Skeletal muscle cell (primary cell): ENCODE results near the gene PDX1.

Experiments used
- DNase-seq: peaks from one replicate; pipeline ENCODE4 v3.0.0-alpha.2; 2010; ENCODE audit warnings: low read depth
- H3K4me3 ChIP-seq: 2 replicates; pipeline ENCODE4 v1.5.1; 2011; ENCODE audit warnings: low read depth, mild to moderate bottlenecking, control low read depth, low read length, moderate library complexity

The PDX1 gene

DNA sequence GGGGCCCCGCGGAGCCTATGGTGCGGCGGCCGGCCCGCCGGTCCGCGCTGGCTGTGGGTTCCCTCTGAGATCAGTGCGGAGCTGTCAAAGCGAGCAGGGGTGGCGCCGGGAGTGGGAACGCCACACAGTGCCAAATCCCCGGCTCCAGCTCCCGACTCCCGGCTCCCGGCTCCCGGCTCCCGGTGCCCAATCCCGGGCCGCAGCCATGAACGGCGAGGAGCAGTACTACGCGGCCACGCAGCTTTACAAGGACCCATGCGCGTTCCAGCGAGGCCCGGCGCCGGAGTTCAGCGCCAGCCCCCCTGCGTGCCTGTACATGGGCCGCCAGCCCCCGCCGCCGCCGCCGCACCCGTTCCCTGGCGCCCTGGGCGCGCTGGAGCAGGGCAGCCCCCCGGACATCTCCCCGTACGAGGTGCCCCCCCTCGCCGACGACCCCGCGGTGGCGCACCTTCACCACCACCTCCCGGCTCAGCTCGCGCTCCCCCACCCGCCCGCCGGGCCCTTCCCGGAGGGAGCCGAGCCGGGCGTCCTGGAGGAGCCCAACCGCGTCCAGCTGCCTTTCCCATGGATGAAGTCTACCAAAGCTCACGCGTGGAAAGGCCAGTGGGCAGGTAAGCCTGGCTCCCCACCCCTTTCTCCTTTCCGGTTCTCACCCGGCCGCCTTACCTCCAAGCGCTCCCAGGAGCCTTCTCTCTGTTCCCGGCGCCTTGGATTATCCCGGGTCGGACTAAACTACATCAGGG, at the start of gene PDX1:
PDX1 (plus strand) TSS at position 67 of the 743 bp plus-strand sequence; CDS start at position 206, 139 bp downstream.
- peak within 1 kb of the TSS; percentile 20 for H3K4me3 ChIP-seq
- no peak for DNase-seq

- no peak for DNase-seq
- H3K4me3 ChIP-seq, result no peak overlapping the region
Observed at GRCh38 chr13:27878274-27878673, 41.5 kb upstream of the PDX1 start.

DNA sequence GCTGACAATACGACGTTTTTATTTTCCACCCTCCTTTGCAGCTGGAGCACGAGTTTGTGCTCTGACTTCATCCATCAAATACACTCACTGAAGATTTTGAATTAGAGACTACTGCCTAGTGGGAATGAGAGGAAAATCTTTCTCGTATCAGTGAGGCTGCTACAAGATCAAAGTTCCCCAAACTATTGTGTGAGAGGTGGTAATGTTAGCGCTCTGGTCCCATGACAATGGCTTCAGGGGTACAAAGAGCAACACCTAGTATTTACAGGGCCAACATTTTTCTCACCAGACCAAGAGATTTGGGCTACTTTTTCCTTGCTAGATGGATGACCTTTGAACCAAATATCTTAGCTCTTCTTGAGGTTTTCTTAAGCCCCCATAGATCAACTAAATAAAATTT, 30.3 kb upstream of the PDX1 start:
- no peak for DNase-seq

DNA sequence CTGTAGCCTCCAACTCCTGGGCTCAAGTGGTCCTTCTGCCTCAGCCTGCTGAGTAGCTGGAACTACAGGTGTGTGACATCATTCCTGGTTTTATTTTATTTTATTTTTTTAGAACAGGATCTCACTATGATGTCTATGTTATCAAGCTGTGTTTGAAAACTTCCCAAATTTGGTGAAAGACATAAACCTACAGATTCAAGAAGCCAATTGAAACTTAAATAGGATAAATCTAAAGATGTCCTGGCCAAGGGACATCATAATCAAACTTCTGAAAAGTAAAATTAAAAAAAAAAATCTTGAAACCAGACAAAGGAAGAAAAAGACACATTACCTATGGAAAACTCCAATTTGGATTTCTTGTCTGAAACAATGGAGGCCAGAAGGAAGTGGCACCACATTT, 23.1 kb upstream of the PDX1 start:
- no peak for DNase-seq
- H3K4me3 ChIP-seq, result no peak overlapping the region

More for the DNA sequence above, 30.3 kb upstream of the PDX1 start:
- H3K4me3 ChIP-seq, result no peak overlapping the region

- DNase-seq, result no peak
- H3K4me3 ChIP-seq, result no peak overlapping the region
Observed at GRCh38 chr13:27904719-27905118, 15.1 kb upstream of the PDX1 start.

GRCh38 chr13:27905650-27906049, 14.2 kb upstream of the PDX1 start:
- no peak overlapping the region for H3K4me3 ChIP-seq
- DNase-seq, result no peak

- H3K4me3 ChIP-seq, result no peak overlapping the region
Observed at GRCh38 chr13:27907121-27907787, 12.5 kb upstream of the PDX1 start.

GRCh38 chr13:27909378-27909777, 10.4 kb upstream of the PDX1 start:
- no peak overlapping the region for H3K4me3 ChIP-seq
- no peak for DNase-seq

More at GRCh38 chr13:27907121-27907787, 12.5 kb upstream of the PDX1 start:
- DNase-seq, result no peak

DNA sequence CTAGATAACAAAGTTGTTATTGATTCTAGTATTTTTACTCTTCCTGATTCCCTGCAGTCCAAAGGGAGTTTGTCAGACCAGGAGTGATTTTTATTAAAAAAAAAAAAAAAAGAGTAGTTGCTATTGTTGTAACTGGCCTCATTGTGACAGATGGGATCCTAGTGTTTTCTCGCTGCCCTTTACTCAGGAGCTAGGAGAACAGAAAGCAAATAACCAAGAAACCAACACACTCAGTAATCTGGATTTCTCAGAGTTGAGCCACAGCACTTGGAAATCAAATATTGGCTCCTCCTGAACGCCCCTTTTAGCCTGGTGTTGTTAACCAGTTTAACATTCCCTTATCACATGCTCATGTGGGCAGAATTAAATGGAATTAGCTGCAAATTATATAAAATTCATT, 8.3 kb upstream of the PDX1 start:
- H3K4me3 ChIP-seq, result no peak overlapping the region
- no peak for DNase-seq

DNA sequence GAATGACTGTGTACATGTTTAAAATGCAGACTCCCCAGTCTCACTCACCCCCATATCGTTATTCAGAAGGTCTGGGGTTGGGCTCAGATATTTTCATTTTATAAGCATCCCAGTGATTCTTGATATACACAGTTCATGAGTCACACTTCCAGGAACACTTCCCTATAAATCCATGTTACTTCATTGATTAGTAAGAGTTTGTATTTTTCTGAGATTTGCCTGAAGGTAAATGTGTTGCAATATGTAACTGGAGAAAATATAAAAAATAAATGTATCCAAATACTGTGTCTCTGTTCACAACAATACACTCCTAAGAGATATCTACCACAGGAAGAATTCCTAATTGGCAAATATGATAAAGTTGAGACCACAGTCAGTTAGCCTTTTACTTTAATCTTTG, 6.6 kb upstream of the PDX1 start:
- H3K4me3 ChIP-seq, result no peak overlapping the region
- no peak for DNase-seq

GRCh38 chr13:27915301-27916207, 4.2 kb upstream of the PDX1 start:
- no peak overlapping the region for H3K4me3 ChIP-seq
- DNase-seq, result no peak

- no peak for DNase-seq
- no peak overlapping the region for H3K4me3 ChIP-seq
Observed at GRCh38 chr13:27917121-27917947, 2.5 kb upstream of the PDX1 start.

GRCh38 chr13:27918041-27918917, 1.5 kb upstream of the PDX1 start:
- DNase-seq, result no peak
- no peak overlapping the region for H3K4me3 ChIP-seq

- H3K4me3 ChIP-seq, result no peak overlapping the region
- DNase-seq, result no peak
Observed at GRCh38 chr13:27918918-27919658, 712 bp upstream of the PDX1 start.

DNA sequence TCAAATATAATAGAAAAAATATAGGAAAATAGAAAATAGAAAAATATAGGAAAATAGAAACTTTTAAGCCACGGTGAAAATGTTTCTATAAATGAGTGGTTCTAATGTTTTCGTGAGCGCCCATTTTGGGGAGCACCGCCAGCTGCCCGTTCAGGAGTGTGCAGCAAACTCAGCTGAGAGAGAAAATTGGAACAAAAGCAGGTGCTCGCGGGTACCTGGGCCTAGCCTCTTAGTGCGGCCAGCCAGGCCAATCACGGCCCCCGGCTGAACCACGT, 204 bp upstream of the PDX1 start:
- DNase-seq, result no peak
- H3K4me3 ChIP-seq, result peak overlapping the region; percentile 17

DNA sequence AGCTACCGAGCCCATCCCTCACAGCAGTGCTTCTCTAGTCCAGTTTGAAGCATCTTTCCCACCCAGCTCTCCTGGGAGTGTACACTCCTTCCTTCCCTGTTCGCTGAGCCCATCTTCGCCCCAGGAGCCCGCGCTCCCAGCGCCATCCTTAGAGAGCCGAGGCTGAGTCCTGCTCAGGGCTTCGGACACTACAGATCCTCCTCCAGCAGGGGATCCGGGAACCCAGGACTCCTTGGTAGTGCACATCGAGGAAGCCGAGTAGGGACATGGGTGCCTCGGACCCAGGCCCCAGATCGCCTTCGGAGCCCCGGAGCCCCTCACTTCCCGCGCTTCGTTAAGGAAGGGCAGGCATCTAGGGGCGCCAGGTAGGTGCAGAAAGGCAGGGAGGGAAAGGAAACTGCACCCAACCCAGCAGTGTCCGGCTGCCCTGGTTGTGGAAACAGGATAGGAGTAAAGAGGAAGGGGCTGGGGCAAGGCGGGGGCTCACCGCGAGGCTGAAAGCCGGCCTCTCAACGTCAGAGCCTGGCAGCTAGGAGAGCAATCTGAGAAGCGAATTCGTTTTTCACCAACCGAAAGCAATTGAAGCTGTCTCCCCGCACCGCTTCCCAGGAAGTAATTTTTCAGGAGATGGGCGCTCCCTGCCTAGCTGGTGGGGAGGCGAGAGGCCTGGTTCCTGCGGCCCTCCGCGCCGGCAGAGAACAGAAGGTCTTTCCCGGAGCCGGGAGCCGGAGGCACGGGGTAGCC, 1.0 kb downstream of the PDX1 start:
- no peak for DNase-seq
- peak overlapping the region; percentile 20 for H3K4me3 ChIP-seq

DNA sequence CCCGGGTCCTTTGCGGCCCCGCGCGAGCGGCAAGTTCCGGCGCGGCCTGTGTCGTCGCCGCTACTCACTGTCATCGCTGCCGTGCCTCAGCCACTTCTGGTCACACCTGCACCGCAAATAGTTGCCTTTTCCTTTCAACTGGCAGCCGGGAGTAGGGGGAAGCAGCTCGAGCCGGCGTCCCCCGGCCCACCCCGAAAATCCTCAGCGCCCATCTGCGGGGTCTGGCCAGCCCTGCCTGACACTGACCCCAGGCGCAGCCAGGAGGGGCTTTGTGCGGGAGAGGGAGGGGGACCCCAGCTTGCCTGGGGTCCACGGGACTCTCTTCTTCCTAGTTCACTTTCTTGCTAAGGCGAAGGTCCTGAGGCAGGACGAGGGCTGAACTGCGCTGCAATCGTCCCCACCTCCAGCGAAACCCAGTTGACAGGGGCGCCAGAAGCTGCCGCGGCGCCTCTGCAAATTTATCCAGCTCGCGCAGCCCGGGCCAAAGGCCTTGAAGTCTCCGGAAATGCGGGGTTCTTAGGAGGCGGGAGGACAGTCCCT, 1.7 kb downstream of the PDX1 start:
- DNase-seq, result no peak
- H3K4me3 ChIP-seq, result peak overlapping the region; percentile 20
